ENCODE measurements around the gene OPHN1.

Gene OPHN1, protein sequence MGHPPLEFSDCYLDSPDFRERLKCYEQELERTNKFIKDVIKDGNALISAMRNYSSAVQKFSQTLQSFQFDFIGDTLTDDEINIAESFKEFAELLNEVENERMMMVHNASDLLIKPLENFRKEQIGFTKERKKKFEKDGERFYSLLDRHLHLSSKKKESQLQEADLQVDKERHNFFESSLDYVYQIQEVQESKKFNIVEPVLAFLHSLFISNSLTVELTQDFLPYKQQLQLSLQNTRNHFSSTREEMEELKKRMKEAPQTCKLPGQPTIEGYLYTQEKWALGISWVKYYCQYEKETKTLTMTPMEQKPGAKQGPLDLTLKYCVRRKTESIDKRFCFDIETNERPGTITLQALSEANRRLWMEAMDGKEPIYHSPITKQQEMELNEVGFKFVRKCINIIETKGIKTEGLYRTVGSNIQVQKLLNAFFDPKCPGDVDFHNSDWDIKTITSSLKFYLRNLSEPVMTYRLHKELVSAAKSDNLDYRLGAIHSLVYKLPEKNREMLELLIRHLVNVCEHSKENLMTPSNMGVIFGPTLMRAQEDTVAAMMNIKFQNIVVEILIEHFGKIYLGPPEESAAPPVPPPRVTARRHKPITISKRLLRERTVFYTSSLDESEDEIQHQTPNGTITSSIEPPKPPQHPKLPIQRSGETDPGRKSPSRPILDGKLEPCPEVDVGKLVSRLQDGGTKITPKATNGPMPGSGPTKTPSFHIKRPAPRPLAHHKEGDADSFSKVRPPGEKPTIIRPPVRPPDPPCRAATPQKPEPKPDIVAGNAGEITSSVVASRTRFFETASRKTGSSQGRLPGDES

DNA sequence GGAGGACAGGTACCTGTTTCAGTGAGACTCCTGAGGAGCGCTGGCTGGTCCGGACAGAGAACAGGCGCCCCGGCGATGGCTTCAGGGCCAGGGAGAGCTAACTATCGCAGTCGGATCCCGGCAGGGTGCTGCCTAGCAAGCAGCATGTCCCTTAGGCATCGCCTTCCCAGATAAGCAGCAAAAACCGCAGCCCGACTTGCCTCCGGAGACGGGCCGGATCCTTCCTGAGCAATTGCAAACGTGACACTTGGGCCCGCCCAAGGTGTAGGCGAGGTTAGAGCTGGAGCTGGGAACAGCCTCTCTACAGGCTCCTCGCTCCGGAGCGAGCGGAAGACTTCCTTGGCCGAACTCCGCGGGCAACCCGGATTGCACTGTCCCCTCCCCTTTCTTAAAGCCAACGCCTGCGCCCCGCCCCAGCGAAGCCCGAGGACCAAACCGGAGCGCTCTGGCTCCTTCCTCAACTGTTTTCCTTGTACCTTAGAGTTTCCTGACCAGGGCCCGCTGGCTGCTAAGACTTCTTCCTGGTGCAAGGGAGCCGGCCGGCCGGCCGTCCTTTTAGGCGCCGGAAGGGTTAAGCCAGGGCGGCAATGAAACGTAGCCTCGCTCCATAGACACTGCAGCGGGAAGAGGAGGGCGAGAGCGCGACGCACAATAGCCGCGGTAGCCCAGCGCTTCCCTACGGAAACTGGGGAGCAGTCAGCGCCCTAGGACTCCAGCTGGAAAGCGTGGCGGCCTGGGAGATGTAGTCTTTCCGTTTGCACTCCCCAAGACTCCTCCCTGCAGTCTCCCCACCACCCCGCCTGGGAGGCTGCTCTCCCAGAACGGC lies at the start of gene OPHN1:
OPHN1 (minus strand) TSS at position 341 of the 826 bp plus-strand sequence. CDS start 475 bp downstream, outside the sequence.
- peak in 1 of 2 experiments; percentile 18 for DNase-seq

DNA sequence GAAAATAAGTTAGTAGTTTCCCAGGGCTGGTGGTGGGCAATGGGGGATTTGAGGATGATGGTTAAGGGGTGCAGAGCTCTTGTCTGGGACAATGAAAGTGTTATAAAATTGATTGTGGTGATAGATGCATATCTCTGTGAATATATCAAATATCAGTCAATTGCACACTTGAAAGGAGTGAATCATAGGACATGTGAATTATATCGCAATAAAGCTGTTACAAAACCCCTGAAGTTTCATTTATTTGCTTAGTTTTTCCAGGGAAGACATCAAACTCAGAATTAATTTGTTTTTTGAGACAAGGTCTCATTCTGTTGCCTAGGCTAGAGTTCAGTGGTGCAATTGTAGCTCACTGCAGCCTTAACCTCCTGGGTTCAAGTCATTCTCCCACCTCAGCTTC lies 47.7 kb upstream of the OPHN1 start:
- DNase-seq: no peak

GRCh38 chrX:68464796-68465195 lies 31.5 kb upstream of the OPHN1 start:
- no peak for DNase-seq

- no peak for DNase-seq
These were observed 30.6 kb upstream of the OPHN1 start for GRCh38 chrX:68463880-68464279.

- peak in 1 of 2 experiments; percentile 12 for DNase-seq
These were observed 29.4 kb upstream of the OPHN1 start for GRCh38 chrX:68462653-68463052.

DNA sequence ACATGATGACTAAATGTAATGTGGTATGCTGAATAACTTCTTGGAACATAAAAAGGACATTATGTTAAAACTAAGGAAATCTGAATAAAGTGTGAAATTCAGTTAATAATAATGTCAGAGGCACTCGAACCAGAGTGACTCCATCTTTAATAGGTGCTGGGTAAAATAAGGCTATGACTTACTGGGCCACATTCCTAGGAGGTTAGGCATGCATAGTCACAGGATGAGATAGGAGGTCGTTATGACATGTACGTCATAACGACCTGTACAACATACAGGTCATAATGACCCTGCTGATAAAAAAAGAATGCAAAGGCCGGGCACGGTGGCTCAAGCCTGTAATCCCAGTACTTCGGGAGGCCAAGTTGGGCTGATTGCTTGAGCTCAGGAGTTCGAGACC lies 28.9 kb upstream of the OPHN1 start:
- no peak for DNase-seq

DNA sequence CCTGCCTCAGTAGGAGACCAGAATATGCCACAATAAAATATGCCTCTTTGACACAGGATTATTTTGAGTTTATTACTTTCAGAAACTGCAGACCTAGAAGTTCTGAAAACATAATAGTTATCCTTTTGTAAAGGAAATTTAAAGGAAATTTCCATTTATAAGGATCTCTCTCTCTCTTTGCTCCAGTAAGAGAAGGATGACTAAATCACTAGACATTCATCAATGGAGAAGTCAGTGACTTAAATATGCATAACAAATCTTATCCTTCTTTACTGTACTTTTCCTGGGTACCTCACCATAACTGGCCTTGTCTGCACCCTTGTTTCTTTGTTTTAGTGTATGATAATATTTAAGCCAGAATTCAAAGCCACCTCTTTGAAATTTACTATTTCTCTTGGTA lies 28.3 kb upstream of the OPHN1 start:
- no peak for DNase-seq

DNA sequence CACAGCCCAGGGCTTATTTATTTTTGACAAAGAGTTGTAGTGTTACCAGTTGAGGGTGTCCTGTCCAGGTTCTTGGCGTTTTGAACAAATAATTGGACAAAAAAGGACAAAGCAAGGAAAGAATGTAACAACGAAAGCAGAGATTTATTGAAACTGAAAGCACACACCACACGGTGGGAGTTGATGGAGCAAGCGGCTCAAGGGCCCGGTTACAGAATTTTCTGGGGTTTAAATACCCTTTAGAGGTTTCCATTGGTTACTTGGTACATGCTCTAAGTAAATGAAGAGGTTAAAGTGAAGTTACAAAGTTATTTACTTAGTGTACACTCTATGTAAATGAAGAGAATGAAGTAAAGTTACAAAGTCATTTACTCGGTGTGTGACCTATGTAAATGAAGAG lies 27.8 kb upstream of the OPHN1 start:
- no peak for DNase-seq

DNA sequence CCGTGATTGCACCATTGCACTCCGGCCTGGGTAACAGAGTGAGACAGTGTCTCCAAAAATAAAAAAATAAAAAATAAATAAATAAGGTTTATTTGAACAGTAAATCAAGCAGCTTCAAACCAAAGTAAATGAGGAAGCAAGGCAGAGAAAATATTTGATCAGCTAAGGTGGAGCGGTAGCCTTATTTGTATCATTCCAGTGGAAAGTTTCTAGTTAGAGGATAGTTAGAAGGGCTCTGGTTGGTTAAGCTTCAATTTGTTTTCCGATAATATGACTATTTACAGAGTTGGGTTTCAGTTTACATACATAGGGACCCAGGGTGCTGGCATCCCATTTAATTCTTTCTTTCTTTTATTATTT lies 21.8 kb upstream of the OPHN1 start:
- DNase-seq: no peak

DNA sequence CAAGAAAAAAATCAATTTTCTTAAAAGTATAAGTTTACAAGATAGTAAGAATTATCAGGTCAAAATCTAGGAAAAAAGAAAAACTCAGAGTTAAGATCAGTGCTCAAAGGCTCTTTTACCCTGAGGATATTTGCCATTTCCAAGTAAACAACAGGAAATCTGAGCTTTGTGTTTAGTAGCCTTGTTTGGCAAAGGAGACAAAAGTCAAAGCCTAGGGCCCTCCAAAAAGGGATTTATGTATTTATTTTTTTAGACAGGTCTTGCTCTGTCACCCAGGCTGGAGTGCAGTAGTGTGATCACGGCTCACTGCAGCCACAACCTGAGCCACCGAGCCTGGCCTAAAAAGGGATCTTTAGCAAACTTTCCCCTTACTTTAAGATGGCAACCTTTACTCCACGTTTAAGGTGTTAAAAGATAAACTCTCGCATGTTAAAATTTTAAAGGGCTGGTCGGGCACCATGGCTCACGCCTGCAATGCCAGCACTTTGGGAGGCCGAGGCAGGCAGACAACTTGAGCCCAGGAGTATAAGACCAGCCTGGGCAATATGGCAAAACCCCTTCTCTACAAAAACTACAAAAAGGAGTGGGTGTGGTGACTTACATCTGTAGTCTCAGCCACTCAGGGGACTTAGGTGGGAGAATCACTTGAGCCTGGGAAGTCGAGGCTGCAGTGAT lies 21.3 kb upstream of the OPHN1 start:
- no peak for DNase-seq

DNA sequence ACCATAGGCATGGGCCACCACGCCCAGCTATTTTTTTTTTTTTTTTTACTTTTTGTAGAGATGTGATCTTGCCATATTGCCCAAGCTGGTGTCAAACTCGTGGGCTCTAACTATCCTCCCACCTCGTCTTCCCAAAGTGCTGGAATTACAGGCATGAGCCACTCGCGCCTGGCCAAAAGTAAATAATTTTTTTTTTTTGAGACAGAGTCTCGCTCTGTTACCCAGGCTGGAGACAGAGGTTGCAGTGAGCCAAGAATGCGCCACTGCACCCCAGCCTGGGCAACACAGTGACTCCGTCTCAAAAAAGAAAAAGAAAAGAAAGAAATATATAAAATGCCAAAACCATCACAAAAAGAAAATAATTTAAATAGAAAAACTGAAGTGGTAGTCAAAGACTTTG lies 18.4 kb upstream of the OPHN1 start:
- no peak for DNase-seq

- no peak for DNase-seq
These were observed 10.0 kb upstream of the OPHN1 start for GRCh38 chrX:68443155-68443868.

- peak in 1 of 2 experiments; percentile 16 for DNase-seq
These were observed 7.6 kb upstream of the OPHN1 start for GRCh38 chrX:68440940-68441339.

GRCh38 chrX:68440442-68440841 lies 7.1 kb upstream of the OPHN1 start:
- DNase-seq: no peak

GRCh38 chrX:68439341-68439740 lies 6.0 kb upstream of the OPHN1 start:
- no peak for DNase-seq

- DNase-seq: no peak
These were observed 5.3 kb upstream of the OPHN1 start for GRCh38 chrX:68438575-68438974.

DNA sequence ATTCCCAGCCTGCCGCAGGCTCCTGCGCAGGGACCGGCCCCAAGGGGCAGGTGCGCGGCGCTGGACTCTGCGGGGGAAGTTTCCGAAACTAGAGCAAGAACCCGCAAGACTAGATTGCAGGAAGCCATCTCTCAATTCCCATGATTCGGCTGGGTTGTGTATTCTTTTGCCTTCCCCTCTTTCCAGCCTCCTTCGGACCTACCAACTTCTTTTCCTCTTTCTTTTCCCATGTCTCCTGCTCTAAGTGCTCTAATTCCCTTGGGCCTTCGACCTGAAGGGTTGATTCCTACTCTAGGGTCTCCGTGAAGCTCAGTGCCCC lies 645 bp upstream of the OPHN1 start:
- no peak for DNase-seq

DNA sequence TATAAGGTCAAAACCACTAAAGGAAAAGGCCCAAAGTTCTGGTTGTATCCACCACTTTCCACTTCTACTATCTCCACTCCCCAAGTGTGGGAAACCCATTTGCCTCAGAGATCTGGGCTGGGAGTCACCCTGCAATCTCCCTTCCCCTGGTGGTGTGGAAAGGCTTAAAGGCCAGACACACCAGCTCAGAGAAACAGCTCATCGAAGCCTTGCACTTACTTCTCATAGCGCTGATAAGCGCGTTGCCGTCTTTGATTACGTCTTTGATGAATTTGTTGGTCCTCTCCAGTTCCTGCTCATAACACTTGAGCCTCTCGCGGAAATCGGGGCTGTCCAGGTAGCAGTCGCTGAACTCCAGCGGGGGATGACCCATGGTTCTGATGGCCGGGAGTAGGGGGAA lies 647 bp downstream of the OPHN1 start:
- no peak for DNase-seq

- DNase-seq: no peak
These were observed 1.5 kb downstream of the OPHN1 start for GRCh38 chrX:68431836-68432235.

GRCh38 chrX:68429216-68429615 lies 4.1 kb downstream of the OPHN1 start:
- no peak for DNase-seq

GRCh38 chrX:68428431-68428830 lies 4.9 kb downstream of the OPHN1 start:
- no peak for DNase-seq

DNA sequence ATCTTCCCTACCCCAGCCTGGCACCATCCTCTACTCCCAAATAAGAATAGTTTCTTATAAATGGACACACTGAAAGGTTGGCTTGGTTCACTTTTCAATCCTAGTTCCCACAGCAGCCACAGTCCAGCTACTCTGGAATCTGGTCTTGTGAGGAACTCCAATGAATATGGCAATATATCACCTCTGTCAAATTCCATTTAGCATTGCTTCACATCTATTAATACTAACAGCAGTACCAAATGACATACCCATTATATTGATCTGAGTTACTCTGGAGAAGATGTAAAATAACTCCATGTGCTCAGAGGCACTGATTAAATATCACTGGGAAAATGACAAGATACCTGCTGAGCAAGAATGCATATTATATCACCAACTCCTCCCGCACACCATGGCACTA lies 8.6 kb downstream of the OPHN1 start:
- DNase-seq: no peak

Data from NCI-H2081 (cell line).